GM19438 (cell line): ENCODE data around the gene CDKN2B.
A peak's percentile ranks its signal among the peaks of the same experiment; 100 is the strongest.
"Not testable (repeated sequence)": the region's sequence is repeated elsewhere in the genome, so short reads cannot be mapped to it uniquely, and the experiment has no call there.

ENCODE experiments used
- ATAC-seq: cut with Tn5 transposase; IDR thresholded peaks from one replicate; pipeline ENCODE4 v1.9.1; 2021; ENCODE audit warnings: low read depth; ENCODE audit not compliant: unreplicated experiment

Gene CDKN2B

GRCh38 chr9:22008717-22009505, at the start of gene CDKN2B:
CDKN2B (minus strand) TSS chr9:22009305; CDS start chr9:22008953, 352 bp downstream.
- ATAC-seq, result peak; percentile 89

- ATAC-seq, result not testable (repeated sequence)
These were observed 48.9 kb upstream of the CDKN2B start for GRCh38 chr9:22057972-22058371.

GRCh38 chr9:22056402-22056801, 47.3 kb upstream of the CDKN2B start:
- no peak for ATAC-seq

GRCh38 chr9:22055090-22055489, 46.0 kb upstream of the CDKN2B start:
- no peak for ATAC-seq

- ATAC-seq, result no peak
These were observed 45.4 kb upstream of the CDKN2B start for GRCh38 chr9:22054529-22054928.

GRCh38 chr9:22054076-22054475, 45.0 kb upstream of the CDKN2B start:
- no peak for ATAC-seq

GRCh38 chr9:22053178-22053577, 44.1 kb upstream of the CDKN2B start:
- ATAC-seq, result no peak

GRCh38 chr9:22052376-22052945, 43.4 kb upstream of the CDKN2B start:
- no peak for ATAC-seq

- peak; percentile 91 for ATAC-seq
These were observed 41.8 kb upstream of the CDKN2B start for GRCh38 chr9:22050924-22051323.

- no peak for ATAC-seq
These were observed 40.3 kb upstream of the CDKN2B start for GRCh38 chr9:22049411-22049810.

- no peak for ATAC-seq
These were observed 38.5 kb upstream of the CDKN2B start for GRCh38 chr9:22047596-22047995.

GRCh38 chr9:22046243-22046885, 37.3 kb upstream of the CDKN2B start:
- no peak for ATAC-seq

GRCh38 chr9:22045423-22045822, 36.3 kb upstream of the CDKN2B start:
- ATAC-seq, result no peak

GRCh38 chr9:22044583-22044982, 35.5 kb upstream of the CDKN2B start:
- no peak for ATAC-seq

GRCh38 chr9:22043928-22044327, 34.8 kb upstream of the CDKN2B start:
- no peak for ATAC-seq

- no peak for ATAC-seq
These were observed 32.7 kb upstream of the CDKN2B start for GRCh38 chr9:22041775-22042174.

GRCh38 chr9:22041344-22041743, 32.2 kb upstream of the CDKN2B start:
- ATAC-seq, result no peak

GRCh38 chr9:22040760-22041159, 31.7 kb upstream of the CDKN2B start:
- no peak for ATAC-seq

GRCh38 chr9:22039258-22039657, 30.2 kb upstream of the CDKN2B start:
- ATAC-seq, result no peak

GRCh38 chr9:22037954-22038690, 29.0 kb upstream of the CDKN2B start:
- no peak for ATAC-seq
